CD4-positive, alpha-beta memory T cell (primary cell): ENCODE results near the gene WDFY2. TPM values are rescaled to one million over a fixed set of nuclear protein-coding genes. Genes with fewer than 3 reads are reported as not detected.

Experiments
- CTCF ChIA-PET: fragments of 350-600 bp; sonication (Branson Sonifier 250); formaldehyde crosslinking; loops from one replicate; lab custom pipeline; 2021; ENCODE audit warnings: inconsistent platforms; ENCODE audit not compliant: partially characterized antibody; lab: Charles Lee
- POLR2A ChIA-PET: fragments of 350-600 bp; sonication (Branson Sonifier 250); formaldehyde crosslinking; loops from one replicate; lab custom pipeline; 2021; ENCODE audit not compliant: partially characterized antibody; lab: Charles Lee
- DNase-seq, 5 donors: peaks; one replicate each; pipeline versions ENCODE4 v3.0.0 to v3.0.0-alpha.2; 2020 to 2022; ENCODE audit warnings: mixed read lengths in 1 of 5
- H3K27ac ChIP-seq: one replicate; pipeline ENCODE4 v1.7.0; 2013; ENCODE audit warnings: low read depth, low read length
- H3K27me3 ChIP-seq: 2 replicates; pipeline ENCODE4 v1.7.0; 2013; ENCODE audit warnings: mild to moderate bottlenecking, low read length, moderate library complexity; ENCODE audit not compliant: insufficient read depth
- H3K36me3 ChIP-seq: 2 replicates; pipeline ENCODE4 v1.7.0; 2013; ENCODE audit warnings: mild to moderate bottlenecking, low read length, moderate library complexity; ENCODE audit not compliant: insufficient read depth
- H3K4me1 ChIP-seq: 2 replicates; pipeline ENCODE4 v1.7.0; 2013; ENCODE audit warnings: mild to moderate bottlenecking, low read length, moderate library complexity; ENCODE audit not compliant: insufficient read depth
- H3K4me3 ChIP-seq, 2 donors: one replicate each; pipeline ENCODE4 v1.7.0; 2013; ENCODE audit warnings: low read length in 2 of 2, mild to moderate bottlenecking in 1 of 2
- H3K9me3 ChIP-seq, 2 donors: one replicate each; pipeline ENCODE4 v1.7.0; 2013; ENCODE audit warnings: low read length in 2 of 2, control low read depth in 1 of 2; ENCODE audit not compliant: control insufficient read depth in 1 of 2
- H3K27ac Mint-ChIP-seq, 7 donors: one replicate each; pipeline ENCODE4 v1.8.0; 2020 to 2021; ENCODE audit warnings: mixed read lengths in 7 of 7, mild to moderate bottlenecking in 6 of 7, inconsistent platforms in 3 of 7, moderate library complexity in 3 of 7
- H3K27me3 Mint-ChIP-seq, 2 donors: one replicate each; pipeline ENCODE4 v1.8.0; 2020 to 2021; ENCODE audit warnings: mixed read lengths in 2 of 2
- H3K36me3 Mint-ChIP-seq, 2 donors: one replicate each; pipeline ENCODE4 v1.8.0; 2020 to 2021; ENCODE audit warnings: mixed read lengths in 2 of 2, inconsistent platforms in 1 of 2, mild to moderate bottlenecking in 1 of 2
- H3K4me1 Mint-ChIP-seq, 4 donors: one replicate each; pipeline ENCODE4 v1.8.0; 2020 to 2021; ENCODE audit warnings: mixed read lengths in 4 of 4, mild to moderate bottlenecking in 1 of 4
- H3K4me3 Mint-ChIP-seq, 8 donors: one replicate each; pipeline ENCODE4 v1.8.0; 2020 to 2021; ENCODE audit warnings: mixed read lengths in 8 of 8, mild to moderate bottlenecking in 7 of 8, moderate library complexity in 6 of 8, inconsistent platforms in 3 of 8
- H3K9me3 Mint-ChIP-seq, 8 donors: one replicate each; pipeline ENCODE4 v1.8.0; 2020 to 2021; ENCODE audit warnings: mixed read lengths in 8 of 8, mild to moderate bottlenecking in 5 of 8, inconsistent platforms in 3 of 8, moderate library complexity in 1 of 8
- intact Hi-C: fragments of 100-400 bp; cut with micrococcal nuclease; formaldehyde crosslinking; loops from one replicate; pipeline ENCODE4 v1.15.1; 2023
- polyA plus RNA-seq, 2 donors: library from polyadenylated mRNA; unstranded; fragments of 300-500 nt; fragmentation: Illumina TruSeq; gene quantifications; one replicate each; pipeline ENCODE4 v1.2.3, GENCODE V29; 2021
- total RNA-seq, 2 experiments: library from RNA; stranded (reverse); gene quantifications; one replicate each; pipeline ENCODE4 v1.2.3, GENCODE V29; 2021

The WDFY2 gene
- total and polyA plus RNA-seq, 4 experiments from 2014 or later = 3.8 to 21.8 (median 14.5) TPM

GRCh38 chr13:51769455-51770127, 185.3 kb downstream of the WDFY2 start:
- H3K36me3 Mint-ChIP-seq = peaks cover 20 to 47% of the 10 kb centered on the region in 2 donors
- H3K4me1 ChIP-seq = peaks cover 8% of the 10 kb centered on the region
- DNase-seq = no peak
- ChIA-PET POLR2A (no interaction called here), CTCF (no interaction called here)
- peaks cover 9 to 18% (median 11%) of the 10 kb centered on the region in 4 donors for H3K4me1 Mint-ChIP-seq
- peaks cover 5% of the 10 kb centered on the region for H3K36me3 ChIP-seq
- no peak overlapping the region for H3K27ac ChIP-seq
- H3K27me3 ChIP-seq = no peaks in the 10 kb centered on the region
- H3K9me3 ChIP-seq = no peaks in the 10 kb centered on the region
- H3K4me3 ChIP-seq = no peak overlapping the region
- H3K27me3 Mint-ChIP-seq = no peaks in the 10 kb centered on the region
- no peak overlapping the region for H3K4me3 Mint-ChIP-seq
- no peaks in the 10 kb centered on the region for H3K9me3 Mint-ChIP-seq
- intact Hi-C loops = no loop called here
- H3K27ac Mint-ChIP-seq = peak overlapping the region in 1 of 7 donors; percentile 51

GRCh38 chr13:51770160-51770559, 185.9 kb downstream of the WDFY2 start:
- intact Hi-C loops = no loop called here
- Histone ChIP-seq H3K27me3 (no peaks in the 10 kb centered on the region), H3K36me3 (peaks cover 5% of the 10 kb centered on the region), H3K27ac (no peak overlapping the region), H3K4me1 (peaks cover 2% of the 10 kb centered on the region), H3K9me3 (no peaks in the 10 kb centered on the region), H3K4me3 (no peak overlapping the region)
- peaks cover 20 to 47% of the 10 kb centered on the region in 2 donors for H3K36me3 Mint-ChIP-seq
- H3K27ac Mint-ChIP-seq = peak overlapping the region in 2 of 7 donors; percentile 9 to 43
- ChIA-PET POLR2A (no interaction called here), CTCF (no interaction called here)
- no peaks in the 10 kb centered on the region for H3K9me3 Mint-ChIP-seq
- DNase-seq = no peak
- H3K4me1 Mint-ChIP-seq = peaks cover 4 to 13% (median 5%) of the 10 kb centered on the region in 4 donors
- H3K27me3 Mint-ChIP-seq = no peaks in the 10 kb centered on the region
- no peak overlapping the region for H3K4me3 Mint-ChIP-seq

- no peak overlapping the region for H3K4me3 ChIP-seq
- POLR2A ChIA-PET = no interaction called here
- H3K36me3 Mint-ChIP-seq = peaks cover 20 to 43% of the 10 kb centered on the region in 2 donors
- H3K27me3 Mint-ChIP-seq = no peaks in the 10 kb centered on the region
- no peaks in the 10 kb centered on the region for H3K27me3 ChIP-seq
- CTCF ChIA-PET = no interaction called here
- peak overlapping the region in 4 of 7 donors; percentile 43 to 67 (median 58) for H3K27ac Mint-ChIP-seq
- peaks cover 0 to 6% (median 0%) of the 10 kb centered on the region in 4 donors for H3K4me1 Mint-ChIP-seq
- no peak for DNase-seq
- H3K4me1 ChIP-seq = no peaks in the 10 kb centered on the region
- no peak overlapping the region for H3K4me3 Mint-ChIP-seq
- H3K36me3 ChIP-seq = peaks cover 5% of the 10 kb centered on the region
- no peaks in the 10 kb centered on the region for H3K9me3 ChIP-seq
- H3K27ac ChIP-seq = no peak overlapping the region
- no peaks in the 10 kb centered on the region for H3K9me3 Mint-ChIP-seq
- intact Hi-C loops = no loop called here
Observed at GRCh38 chr13:51770681-51771417, 186.6 kb downstream of the WDFY2 start.

GRCh38 chr13:51771418-51772104, 187.3 kb downstream of the WDFY2 start:
- no peaks in the 10 kb centered on the region for H3K4me1 ChIP-seq
- no peaks in the 10 kb centered on the region for H3K9me3 ChIP-seq
- no peak overlapping the region for H3K4me3 ChIP-seq
- DNase-seq = peak in 1 of 5 donors; percentile 43
- H3K27ac Mint-ChIP-seq = peak overlapping the region in 4 of 7 donors; percentile 32 to 66 (median 44)
- intact Hi-C loops = no loop called here
- ChIA-PET POLR2A (no interaction called here), CTCF (no interaction called here)
- H3K4me1 Mint-ChIP-seq = no peaks in the 10 kb centered on the region
- H3K27ac ChIP-seq = no peak overlapping the region
- no peaks in the 10 kb centered on the region for H3K27me3 ChIP-seq
- H3K36me3 Mint-ChIP-seq = peaks cover 16 to 39% of the 10 kb centered on the region in 2 donors
- no peaks in the 10 kb centered on the region for H3K27me3 Mint-ChIP-seq
- H3K9me3 Mint-ChIP-seq = no peaks in the 10 kb centered on the region
- no peak overlapping the region for H3K4me3 Mint-ChIP-seq
- peaks cover 5% of the 10 kb centered on the region for H3K36me3 ChIP-seq

GRCh38 chr13:51772105-51772455, 187.8 kb downstream of the WDFY2 start:
- Mint-ChIP-seq H3K36me3 (peaks cover 15 to 36% of the 10 kb centered on the region in 2 donors), H3K27me3 (no peaks in the 10 kb centered on the region), H3K27ac (peak overlapping the region in 5 of 7 donors; percentile 32 to 42 (median 37)), H3K4me1 (no peaks in the 10 kb centered on the region), H3K9me3 (no peaks in the 10 kb centered on the region), H3K4me3 (no peak overlapping the region)
- no peak for DNase-seq
- no peak overlapping the region for H3K4me3 ChIP-seq
- ChIA-PET POLR2A (no interaction called here), CTCF (no interaction called here)
- H3K4me1 ChIP-seq = no peaks in the 10 kb centered on the region
- no peaks in the 10 kb centered on the region for H3K9me3 ChIP-seq
- intact Hi-C loops = no loop called here
- no peak overlapping the region for H3K27ac ChIP-seq
- peaks cover 5% of the 10 kb centered on the region for H3K36me3 ChIP-seq
- H3K27me3 ChIP-seq = no peaks in the 10 kb centered on the region

GRCh38 chr13:51772781-51773180, 188.5 kb downstream of the WDFY2 start:
- no peaks in the 10 kb centered on the region for H3K9me3 Mint-ChIP-seq
- intact Hi-C loops = no loop called here
- CTCF ChIA-PET = no interaction called here

GRCh38 chr13:51773515-51773914, 189.3 kb downstream of the WDFY2 start:
- H3K27ac ChIP-seq = no peak overlapping the region
- H3K36me3 ChIP-seq = peaks cover 5% of the 10 kb centered on the region
- intact Hi-C loops = no loop called here
- no peak for DNase-seq
- Mint-ChIP-seq H3K27me3 (no peaks in the 10 kb centered on the region), H3K9me3 (no peaks in the 10 kb centered on the region), H3K4me1 (no peaks in the 10 kb centered on the region), H3K36me3 (peaks cover 15 to 34% of the 10 kb centered on the region in 2 donors), H3K4me3 (no peak overlapping the region), H3K27ac (peak overlapping the region in 1 of 7 donors; percentile 31)
- CTCF ChIA-PET = no interaction called here
- no peaks in the 10 kb centered on the region for H3K4me1 ChIP-seq
- no peaks in the 10 kb centered on the region for H3K27me3 ChIP-seq
- H3K9me3 ChIP-seq = no peaks in the 10 kb centered on the region
- H3K4me3 ChIP-seq = no peak overlapping the region
- POLR2A ChIA-PET = no interaction called here

More at GRCh38 chr13:51772781-51773180, 188.5 kb downstream of the WDFY2 start:
- H3K36me3 Mint-ChIP-seq = peaks cover 15 to 39% of the 10 kb centered on the region in 2 donors
- H3K27ac Mint-ChIP-seq = peak overlapping the region in 4 of 7 donors; percentile 16 to 81 (median 56)
- H3K4me3 Mint-ChIP-seq = no peak overlapping the region
- H3K4me1 Mint-ChIP-seq = no peaks in the 10 kb centered on the region
- no peaks in the 10 kb centered on the region for H3K27me3 Mint-ChIP-seq
- Histone ChIP-seq H3K27ac (no peak overlapping the region), H3K4me3 (no peak overlapping the region), H3K4me1 (no peaks in the 10 kb centered on the region), H3K36me3 (peaks cover 5% of the 10 kb centered on the region), H3K9me3 (no peaks in the 10 kb centered on the region), H3K27me3 (no peaks in the 10 kb centered on the region)
- POLR2A ChIA-PET = no interaction called here
- DNase-seq = no peak
